ENCODE results near the gene GSTO1.

GSTO1 gene

DNA sequence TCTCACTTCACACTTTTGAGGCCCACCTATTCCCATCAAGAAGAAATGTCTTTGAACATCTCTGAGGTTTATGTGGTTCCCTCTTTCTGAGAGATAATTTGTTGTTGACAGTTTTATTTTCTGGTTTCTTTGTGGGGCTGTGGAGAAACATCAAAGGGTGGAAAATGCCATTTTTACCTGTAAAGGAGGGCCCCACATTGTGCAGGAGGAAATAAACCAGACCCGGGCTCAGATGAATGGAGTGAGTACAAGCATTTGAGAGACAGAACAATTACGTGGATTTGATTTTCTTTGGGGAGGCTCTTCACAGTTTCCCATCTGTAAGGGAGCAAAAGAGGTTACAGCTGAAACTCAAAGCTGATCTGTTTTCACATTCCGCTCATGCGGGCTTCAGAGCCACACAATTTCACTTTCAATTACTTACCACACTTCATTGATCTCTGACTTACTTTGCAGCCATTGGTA lies 53.8 kb downstream of the GSTO1 start:
- no peak for DNase-seq (ENCODE audit: low spot score in 2 of 2)

DNA sequence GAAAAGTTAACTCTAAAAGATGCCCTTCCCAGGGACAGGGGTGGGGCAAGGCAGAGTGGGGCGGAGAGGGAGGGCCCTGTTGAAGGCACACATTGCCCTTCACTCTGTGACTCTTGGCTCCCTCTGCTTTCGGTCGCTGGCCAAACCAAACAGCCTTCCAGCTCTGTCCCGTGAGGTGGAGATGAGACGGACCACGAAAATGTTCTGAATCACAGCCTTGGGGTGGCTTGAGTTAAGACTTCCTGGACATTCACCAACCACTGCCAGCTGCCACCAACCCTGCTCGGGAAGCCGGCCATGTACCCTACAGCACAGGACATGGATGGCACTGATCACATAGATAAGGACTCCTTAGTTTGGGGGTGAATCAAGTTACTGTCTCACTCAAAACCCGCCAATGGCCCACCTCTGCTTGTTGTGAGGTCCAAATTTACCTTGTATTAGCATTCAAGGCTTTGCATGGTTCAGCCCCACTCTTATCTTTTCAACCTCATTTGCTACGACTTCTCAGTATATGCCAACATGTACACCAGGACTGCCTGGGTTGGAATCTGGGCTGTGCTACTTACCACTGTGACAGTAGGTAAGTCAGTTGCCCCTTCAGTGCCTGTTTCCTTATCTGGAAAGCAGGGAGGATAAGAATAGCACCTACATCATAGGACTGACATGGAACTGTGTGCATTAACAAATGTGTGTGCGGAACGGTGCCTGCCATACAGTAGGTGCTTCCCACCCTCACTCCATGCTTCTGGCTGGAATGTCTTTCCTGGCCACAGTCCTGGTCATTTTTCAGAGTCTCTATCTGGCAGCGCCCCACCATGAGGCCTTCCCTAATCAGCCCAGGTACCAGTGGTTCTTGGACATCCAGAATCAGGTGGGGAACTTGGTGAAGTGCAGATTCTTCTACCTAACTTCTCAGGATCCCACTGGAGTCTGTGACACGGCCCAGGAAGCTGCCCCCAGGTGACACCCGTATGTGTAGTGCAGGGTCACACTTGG lies 55.6 kb downstream of the GSTO1 start:
- DNase-seq (ENCODE audit: low spot score in 2 of 2) = no peak
- H3K27me3 ChIP-seq (ENCODE audit: low read depth) = no peaks in the 10 kb centered on the region
- peaks cover 19% of the 10 kb centered on the region for H3K36me3 ChIP-seq (replicated peaks)
- no peak overlapping the region for H3K4me3 ChIP-seq
- peaks cover 4% of the 10 kb centered on the region; the same call in 1 of the 2 replicates for H3K4me1 ChIP-seq
- H3K9me3 ChIP-seq = no peaks in the 10 kb centered on the region
- in situ Hi-C loops (cut with MboI; ENCODE audit: low sequenced_read_pairs) = no loop called here

More for the DNA sequence above, 53.8 kb downstream of the GSTO1 start:
- Histone ChIP-seq H3K4me1 (peaks cover 4% of the 10 kb centered on the region; the same call in 1 of the 2 replicates), H3K36me3 (replicated peaks) (peaks cover 3% of the 10 kb centered on the region; the same call in 1 of the 2 replicates), H3K27me3 (ENCODE audit: low read depth) (no peaks in the 10 kb centered on the region), H3K4me3 (no peak overlapping the region), H3K9me3 (peaks cover 4% of the 10 kb centered on the region; the same call in 1 of the 2 replicates)
- in situ Hi-C loops (cut with MboI; ENCODE audit: low sequenced_read_pairs) = no loop called here

- Histone ChIP-seq H3K36me3 (replicated peaks) (peaks cover 24% of the 10 kb centered on the region), H3K27me3 (ENCODE audit: low read depth) (no peaks in the 10 kb centered on the region)
- in situ Hi-C loops (cut with MboI; ENCODE audit: low sequenced_read_pairs) = no loop called here
Observed at GRCh38 chr10:104311184-104311720, 56.6 kb downstream of the GSTO1 start.

DNA sequence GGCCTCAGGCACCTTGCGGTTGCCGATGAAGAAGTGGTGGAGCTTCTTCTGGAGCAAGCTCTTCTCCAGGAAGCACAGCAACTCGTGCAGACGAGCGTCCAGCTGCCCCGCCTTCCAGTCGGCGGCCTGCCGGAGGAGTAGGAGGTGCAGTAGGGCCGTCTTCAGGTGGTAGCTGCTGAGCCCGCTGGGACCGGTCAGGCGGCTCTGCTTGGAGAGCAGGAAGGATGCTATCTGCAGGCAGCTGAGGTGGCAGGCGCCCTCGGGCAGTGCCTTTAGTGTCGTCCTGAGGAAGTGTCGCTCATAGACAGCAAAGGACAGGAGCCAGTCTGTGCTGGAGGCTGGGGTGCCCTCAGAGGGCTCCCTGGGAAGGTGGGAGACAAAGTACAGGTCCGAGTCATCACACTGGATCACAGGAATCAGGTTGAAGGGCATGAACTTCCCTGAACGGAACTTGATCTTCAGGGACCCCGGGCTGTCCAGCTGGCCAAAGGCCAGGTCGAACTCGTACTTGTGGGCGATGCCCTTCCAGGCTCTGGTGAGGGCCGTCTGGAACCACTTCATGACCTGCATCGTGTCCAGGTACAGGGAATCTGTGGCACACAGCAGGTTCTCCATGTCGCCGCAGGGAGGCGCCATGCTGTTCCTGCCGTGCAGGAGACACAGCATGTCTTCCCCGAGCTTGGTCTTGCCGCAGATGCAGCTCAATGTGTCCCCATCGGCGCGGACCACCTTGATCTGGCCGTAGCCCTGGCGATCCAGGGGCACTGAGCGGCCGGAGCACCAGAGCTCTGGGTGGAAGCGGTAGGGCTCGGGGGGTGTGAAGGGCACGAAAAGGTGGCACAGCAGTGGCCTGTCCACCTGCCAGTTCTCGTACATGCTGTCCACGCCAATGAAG lies 60.1 kb downstream of the GSTO1 start:
- no peaks in the 10 kb centered on the region for H3K27me3 ChIP-seq (ENCODE audit: low read depth)
- H3K4me3 ChIP-seq = no peak overlapping the region
- peaks cover 10% of the 10 kb centered on the region for H3K4me1 ChIP-seq
- no peaks in the 10 kb centered on the region for H3K9me3 ChIP-seq
- peaks cover 24% of the 10 kb centered on the region for H3K36me3 ChIP-seq (replicated peaks)
- in situ Hi-C loops (cut with MboI; ENCODE audit: low sequenced_read_pairs) = no loop called here
- DNase-seq (ENCODE audit: low spot score in 2 of 2) = no peak

More at GRCh38 chr10:104311184-104311720, 56.6 kb downstream of the GSTO1 start:
- Histone ChIP-seq H3K4me1 (no peaks in the 10 kb centered on the region; the same call in 1 of the 2 replicates), H3K9me3 (no peaks in the 10 kb centered on the region), H3K4me3 (no peak overlapping the region)
- no peak for DNase-seq (ENCODE audit: low spot score in 2 of 2)

GRCh38 chr10:104315486-104315921 lies 60.8 kb downstream of the GSTO1 start:
- Histone ChIP-seq H3K4me3 (no peak overlapping the region), H3K9me3 (no peaks in the 10 kb centered on the region), H3K27me3 (ENCODE audit: low read depth) (no peaks in the 10 kb centered on the region), H3K4me1 (peaks cover 10% of the 10 kb centered on the region), H3K36me3 (replicated peaks) (peaks cover 24% of the 10 kb centered on the region)
- DNase-seq (ENCODE audit: low spot score in 2 of 2) = no peak
- in situ Hi-C loops (cut with MboI; ENCODE audit: low sequenced_read_pairs) = no loop called here

GRCh38 chr10:104316321-104317099 lies 61.8 kb downstream of the GSTO1 start:
- peaks cover 24% of the 10 kb centered on the region for H3K36me3 ChIP-seq (replicated peaks)
- H3K4me1 ChIP-seq = peaks cover 10% of the 10 kb centered on the region
- no peak overlapping the region for H3K4me3 ChIP-seq
- no peaks in the 10 kb centered on the region for H3K27me3 ChIP-seq (ENCODE audit: low read depth)
- no peaks in the 10 kb centered on the region for H3K9me3 ChIP-seq
- in situ Hi-C loops (cut with MboI; ENCODE audit: low sequenced_read_pairs) = no loop called here
- no peak for DNase-seq (ENCODE audit: low spot score in 2 of 2)
